ENCODE measurements around the gene YTHDF2. TPM values are rescaled to one million over a fixed set of nuclear protein-coding genes. Genes with fewer than 3 reads are reported as not detected.
A peak's percentile ranks its signal among the peaks of the same experiment; 100 is the strongest.
"Not testable (repeated sequence)": the region's sequence is repeated elsewhere in the genome, so short reads cannot be mapped to it uniquely, and the experiment has no call there.

YTHDF2 gene
- total and polyA plus RNA-seq, 3 donors from 2014 or later = 63.3 to 89.4 (median 69.6) TPM

DNA sequence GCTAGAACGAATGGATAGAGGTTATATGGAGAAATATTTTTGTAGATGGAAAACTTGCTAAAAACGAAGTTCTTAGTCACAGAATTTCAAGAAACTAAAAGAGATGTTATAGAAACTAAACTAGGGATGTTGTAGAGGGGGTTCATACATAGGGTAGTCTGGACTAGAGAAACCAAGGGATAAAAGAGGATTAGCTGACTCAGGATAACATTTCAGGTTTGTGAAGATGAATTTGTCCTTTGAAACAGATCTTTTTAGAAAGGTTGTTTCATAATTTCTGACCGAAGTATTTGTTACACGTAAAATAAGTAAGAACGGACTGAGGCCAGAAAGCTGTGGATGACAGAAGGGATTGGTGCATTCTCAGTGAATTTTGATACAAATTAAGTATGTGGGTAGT lies 13.6 kb downstream of the YTHDF2 start:
- H3K27ac ChIP-seq = peak overlapping the region in 1 of 2 donors; percentile 28
- intact Hi-C loops (cut with DNase I; ENCODE audit: low total_unique reads) = no loop called here
- TF ChIP-seq, protein P1, sequence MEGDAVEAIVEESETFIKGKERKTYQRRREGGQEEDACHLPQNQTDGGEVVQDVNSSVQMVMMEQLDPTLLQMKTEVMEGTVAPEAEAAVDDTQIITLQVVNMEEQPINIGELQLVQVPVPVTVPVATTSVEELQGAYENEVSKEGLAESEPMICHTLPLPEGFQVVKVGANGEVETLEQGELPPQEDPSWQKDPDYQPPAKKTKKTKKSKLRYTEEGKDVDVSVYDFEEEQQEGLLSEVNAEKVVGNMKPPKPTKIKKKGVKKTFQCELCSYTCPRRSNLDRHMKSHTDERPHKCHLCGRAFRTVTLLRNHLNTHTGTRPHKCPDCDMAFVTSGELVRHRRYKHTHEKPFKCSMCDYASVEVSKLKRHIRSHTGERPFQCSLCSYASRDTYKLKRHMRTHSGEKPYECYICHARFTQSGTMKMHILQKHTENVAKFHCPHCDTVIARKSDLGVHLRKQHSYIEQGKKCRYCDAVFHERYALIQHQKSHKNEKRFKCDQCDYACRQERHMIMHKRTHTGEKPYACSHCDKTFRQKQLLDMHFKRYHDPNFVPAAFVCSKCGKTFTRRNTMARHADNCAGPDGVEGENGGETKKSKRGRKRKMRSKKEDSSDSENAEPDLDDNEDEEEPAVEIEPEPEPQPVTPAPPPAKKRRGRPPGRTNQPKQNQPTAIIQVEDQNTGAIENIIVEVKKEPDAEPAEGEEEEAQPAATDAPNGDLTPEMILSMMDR (IDR thresholded peaks at IDR 0.05) = no peak
- TF ChIP-seq POLR2A (IDR thresholded peaks at IDR 0.05) = no peak
- H3K9me3 ChIP-seq = no peaks in the 10 kb centered on the region
- H3K4me1 ChIP-seq = peaks cover 45% of the 10 kb centered on the region
- H3K36me3 ChIP-seq (ENCODE audit: low read depth, missing control alignments) = no peaks in the 10 kb centered on the region
- no peak overlapping the region for H3K4me3 ChIP-seq
- no peaks in the 10 kb centered on the region for H3K27me3 ChIP-seq
- 58 to 66% methylated on average over 5 of the region's 5 CpGs for WGBS, 2 donors
- DNase-seq = no peak

DNA sequence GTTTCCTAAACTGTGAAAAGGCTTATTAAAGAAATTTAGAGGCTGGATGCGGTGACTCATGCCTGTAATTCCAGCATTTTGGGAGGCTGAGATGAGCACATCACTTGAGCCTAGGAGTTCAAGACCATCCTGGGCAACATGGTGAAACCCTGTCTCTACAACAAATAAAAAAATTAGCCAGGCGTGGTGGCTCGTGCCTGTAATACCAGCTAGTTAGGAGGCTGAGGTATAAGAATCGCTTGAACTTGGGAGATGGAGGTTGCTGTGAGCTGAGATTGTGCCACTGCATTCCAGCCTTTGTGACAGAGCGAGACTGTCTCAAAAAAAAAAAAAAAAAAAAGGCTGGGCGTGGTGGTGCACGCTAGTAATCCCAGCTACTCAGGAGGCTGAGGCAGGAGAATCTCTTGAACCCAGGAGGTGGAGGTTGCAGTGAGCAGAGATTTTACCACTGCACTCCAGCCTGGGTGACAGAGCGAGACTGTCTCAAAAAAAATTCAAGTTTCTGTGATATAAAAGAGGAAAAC lies 14.1 kb downstream of the YTHDF2 start:
- 60 to 72% methylated on average over 8 of the region's 8 CpGs for WGBS, 2 donors
- H3K4me1 ChIP-seq = peaks cover 49% of the 10 kb centered on the region

DNA sequence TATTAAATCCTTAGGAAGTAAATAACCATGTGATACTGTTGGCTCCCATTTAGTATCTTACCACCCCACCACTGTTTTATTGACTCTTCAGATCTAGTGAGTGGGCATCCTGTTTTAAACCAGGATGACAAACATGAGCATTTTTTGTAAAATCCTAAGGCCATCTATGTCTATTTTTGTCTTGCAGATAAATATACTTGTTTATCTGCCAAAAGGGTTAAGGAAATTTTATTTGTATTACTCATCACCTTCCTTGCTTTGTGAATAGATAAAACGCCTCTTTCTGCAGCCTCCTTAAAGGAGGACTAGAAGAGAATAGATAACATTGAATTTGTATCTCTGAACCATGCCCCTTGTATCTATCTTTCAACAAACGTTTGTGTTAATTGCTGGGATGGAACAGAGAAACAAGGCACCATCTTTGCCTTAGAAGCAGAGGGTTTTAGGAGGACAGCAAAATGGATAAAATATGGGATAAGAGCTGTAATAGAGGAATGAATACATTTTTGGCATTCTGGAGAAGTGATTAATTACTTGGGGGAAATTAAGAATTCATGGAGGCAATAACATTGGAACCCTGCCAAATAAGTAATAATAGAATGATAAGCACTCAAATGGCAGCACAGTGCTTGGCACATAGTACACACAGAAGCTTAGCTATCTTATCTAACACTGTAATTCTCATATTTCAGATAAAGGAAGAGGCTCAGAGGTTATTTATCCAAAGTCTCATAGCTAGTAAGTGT lies 14.7 kb downstream of the YTHDF2 start:
- Histone ChIP-seq H3K27me3 (no peaks in the 10 kb centered on the region), H3K27ac (peak overlapping the region in 1 of 2 donors; percentile 28), H3K36me3 (ENCODE audit: low read depth, missing control alignments) (no peaks in the 10 kb centered on the region), H3K4me1 (peaks cover 55% of the 10 kb centered on the region), H3K9me3 (no peaks in the 10 kb centered on the region), H3K4me3 (no peak overlapping the region)
- no peak for DNase-seq
- intact Hi-C loops (cut with DNase I; ENCODE audit: low total_unique reads) = no loop called here
- 16 to 20% methylated on average over 2 of the region's 2 CpGs for WGBS, 2 donors
- no peak for TF ChIP-seq POLR2A (IDR thresholded peaks at IDR 0.05)
- TF ChIP-seq, protein P1 (IDR thresholded peaks at IDR 0.05) = no peak

More for the DNA sequence above, 14.1 kb downstream of the YTHDF2 start:
- DNase-seq; intact Hi-C loops (cut with DNase I; ENCODE audit: low total_unique reads); H3K27me3 ChIP-seq; H3K36me3 ChIP-seq (ENCODE audit: low read depth, missing control alignments); H3K9me3 ChIP-seq; H3K4me3 ChIP-seq: not testable (repeated sequence)
- peak overlapping the region in 1 of 2 donors; percentile 28 for H3K27ac ChIP-seq

DNA sequence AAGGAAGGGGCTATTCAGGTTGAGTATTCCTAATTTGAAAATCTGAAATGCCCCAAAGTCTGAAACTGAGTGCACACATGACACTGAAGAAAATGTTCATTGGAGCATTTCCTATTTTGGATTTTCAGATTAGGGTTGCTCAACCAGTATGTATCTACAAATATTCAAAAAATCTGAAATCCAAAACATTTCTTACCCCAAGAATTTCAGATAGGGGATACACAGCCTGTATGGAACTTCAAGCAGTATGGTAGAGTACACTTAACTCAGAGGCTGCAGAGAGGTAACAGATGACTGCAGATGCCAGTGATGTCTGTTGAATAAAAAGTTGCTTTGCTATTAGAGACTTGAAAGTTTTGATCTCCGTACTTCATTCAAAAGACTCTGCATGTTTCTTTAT lies 19.0 kb downstream of the YTHDF2 start:
- H3K27ac ChIP-seq = peak overlapping the region in 1 of 2 donors; percentile 46
- WGBS, 2 donors = 48 to 60% methylated on average over 1 of the region's 1 CpG
- H3K27me3 ChIP-seq = no peaks in the 10 kb centered on the region
- peaks cover 50% of the 10 kb centered on the region for H3K4me1 ChIP-seq
- TF ChIP-seq, protein P1 (IDR thresholded peaks at IDR 0.05) = no peak
- no peak for TF ChIP-seq POLR2A (IDR thresholded peaks at IDR 0.05)
- no peak for DNase-seq
- H3K36me3 ChIP-seq (ENCODE audit: low read depth, missing control alignments) = no peaks in the 10 kb centered on the region
- H3K9me3 ChIP-seq = no peaks in the 10 kb centered on the region
- no peak overlapping the region for H3K4me3 ChIP-seq
- intact Hi-C loops (cut with DNase I; ENCODE audit: low total_unique reads) = no loop called here

DNA sequence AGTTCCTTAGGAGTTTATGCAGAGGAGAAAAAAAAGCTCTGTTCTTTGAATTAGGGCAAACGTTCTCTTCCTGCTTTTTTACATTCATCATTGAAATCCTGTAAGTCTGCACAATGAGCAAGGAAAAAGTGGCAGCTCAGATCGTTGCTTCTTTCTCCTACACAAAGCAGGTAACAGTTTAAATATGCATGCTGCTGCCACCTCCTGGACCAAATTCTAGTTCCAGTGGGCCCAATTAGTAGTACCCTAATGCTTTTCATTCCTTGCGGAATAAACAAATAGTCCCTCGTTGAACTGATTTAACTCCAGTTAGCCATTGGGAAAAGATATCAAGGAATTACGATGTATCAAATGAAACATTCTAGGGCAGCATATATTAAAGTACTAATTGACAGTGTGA lies 20.1 kb downstream of the YTHDF2 start:
- no peak for TF ChIP-seq POLR2A (IDR thresholded peaks at IDR 0.05)
- TF ChIP-seq, protein P1 (IDR thresholded peaks at IDR 0.05) = no peak
- no peak overlapping the region for H3K4me3 ChIP-seq
- H3K27me3 ChIP-seq = no peaks in the 10 kb centered on the region
- no peak overlapping the region for H3K27ac ChIP-seq
- H3K9me3 ChIP-seq = no peaks in the 10 kb centered on the region
- H3K4me1 ChIP-seq = peaks cover 44% of the 10 kb centered on the region
- no peaks in the 10 kb centered on the region for H3K36me3 ChIP-seq (ENCODE audit: low read depth, missing control alignments)
- DNase-seq = no peak
- intact Hi-C loops (cut with DNase I; ENCODE audit: low total_unique reads) = no loop called here
- 43 to 51% methylated on average over 5 of the region's 5 CpGs for WGBS, 2 donors

Measured in testis (tissue), 3 donors.